DMS 273 (cell line): ENCODE data around the gene LRRC66.

Experiments used
- DNase-seq: peaks from one replicate; lab custom pipeline; 2025; ENCODE audit not compliant: unreplicated experiment; lab: John Stamatoyannopoulos, UW

Gene LRRC66

GRCh38 chr4:52012651-52013050, 7.5 kb downstream of the LRRC66 start:
- DNase-seq, result no peak

GRCh38 chr4:52010986-52011385, 9.2 kb downstream of the LRRC66 start:
- DNase-seq, result no peak

GRCh38 chr4:52006887-52007286, 13.3 kb downstream of the LRRC66 start:
- DNase-seq, result no peak

GRCh38 chr4:52005604-52006273, 14.4 kb downstream of the LRRC66 start:
- no peak for DNase-seq

- no peak for DNase-seq
Observed at GRCh38 chr4:52004414-52004813, 15.7 kb downstream of the LRRC66 start.

GRCh38 chr4:52001616-52002015, 18.5 kb downstream of the LRRC66 start:
- no peak for DNase-seq

GRCh38 chr4:51999250-51999649, 20.9 kb downstream of the LRRC66 start:
- DNase-seq, result no peak

GRCh38 chr4:51998837-51999236, 21.3 kb downstream of the LRRC66 start:
- DNase-seq, result no peak

- DNase-seq, result no peak
Observed at GRCh38 chr4:51997647-51998046, 22.5 kb downstream of the LRRC66 start.

- DNase-seq, result no peak
Observed at GRCh38 chr4:51995647-51996220, 24.4 kb downstream of the LRRC66 start.

- no peak for DNase-seq
Observed at GRCh38 chr4:51965862-51966261, 54.3 kb downstream of the LRRC66 start.

- no peak for DNase-seq
Observed at GRCh38 chr4:51963841-51964517, 56.2 kb downstream of the LRRC66 start.

- no peak for DNase-seq
Observed at GRCh38 chr4:51960486-51960885, 59.7 kb downstream of the LRRC66 start.

GRCh38 chr4:51958199-51958968, 61.8 kb downstream of the LRRC66 start:
- DNase-seq, result no peak
